ENCODE measurements around the gene DNHD1.

Gene DNHD1

DNA sequence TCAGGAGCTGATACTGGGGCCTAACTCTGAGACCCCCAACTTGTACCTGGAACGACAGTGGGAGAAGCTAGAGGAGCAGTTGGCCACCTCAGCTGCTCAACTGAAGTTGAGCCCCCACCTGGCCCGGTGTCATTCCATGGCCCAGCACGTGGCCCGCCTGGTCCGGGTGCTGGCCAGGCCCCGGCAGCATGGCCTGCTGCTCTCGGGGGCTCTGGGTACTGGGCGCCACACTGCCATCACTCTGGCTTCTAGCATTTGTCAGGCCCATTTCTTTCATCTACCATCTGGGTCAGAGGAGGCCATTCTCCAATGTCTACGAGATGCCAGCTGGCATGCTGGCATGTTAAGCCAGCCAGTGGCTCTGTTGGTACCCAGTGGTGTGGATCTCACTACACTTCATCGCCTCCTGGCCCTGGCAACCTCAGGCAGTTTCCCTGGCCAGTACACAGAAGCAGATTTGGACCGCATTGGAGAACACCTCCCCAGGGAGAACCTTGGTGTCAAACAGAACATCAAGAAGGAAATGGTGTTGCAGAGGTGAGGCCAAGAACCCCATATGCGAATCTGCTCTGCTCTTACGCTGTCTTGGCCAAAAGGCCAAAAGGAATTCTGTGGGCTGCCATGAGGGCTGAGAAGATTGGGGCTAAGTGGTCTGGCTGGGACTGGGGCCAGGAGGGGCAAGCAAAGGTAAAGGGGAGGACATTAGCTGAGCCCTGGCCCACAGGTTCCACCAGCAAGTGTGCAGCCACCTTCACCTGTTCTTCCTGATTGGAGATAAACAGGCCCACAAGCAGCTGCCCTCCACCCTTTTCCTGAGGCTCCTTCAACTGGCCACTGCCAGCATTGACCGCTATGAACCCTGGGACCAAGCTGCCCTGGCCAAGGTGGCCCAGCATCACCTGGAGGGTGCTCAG is 60.9 kb downstream of the DNHD1 start:
- no peak for DNase-seq (ENCODE audit: extremely low read depth in 1 of 2, low read depth in 1 of 2)

DNA sequence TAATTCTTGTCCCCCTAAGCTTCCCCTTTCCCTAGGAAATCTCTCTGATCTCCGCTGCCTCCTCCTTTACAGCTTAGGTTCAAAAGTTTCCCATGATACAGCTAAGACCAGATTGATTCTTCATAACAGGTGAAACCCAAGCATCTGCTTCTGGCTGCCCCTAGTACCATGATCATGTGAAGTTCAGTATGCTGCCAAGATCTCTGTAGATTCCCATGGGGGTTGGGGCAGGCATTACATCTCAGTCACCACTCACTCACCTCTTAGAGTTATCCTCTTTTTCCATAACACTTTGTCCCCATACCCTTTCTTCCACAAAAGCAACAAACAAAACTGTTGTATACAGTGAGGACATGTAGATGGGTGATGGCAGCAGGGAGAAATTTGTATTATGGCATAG is 62.3 kb downstream of the DNHD1 start:
- DNase-seq (ENCODE audit: extremely low read depth in 1 of 2, low read depth in 1 of 2): no peak

DNA sequence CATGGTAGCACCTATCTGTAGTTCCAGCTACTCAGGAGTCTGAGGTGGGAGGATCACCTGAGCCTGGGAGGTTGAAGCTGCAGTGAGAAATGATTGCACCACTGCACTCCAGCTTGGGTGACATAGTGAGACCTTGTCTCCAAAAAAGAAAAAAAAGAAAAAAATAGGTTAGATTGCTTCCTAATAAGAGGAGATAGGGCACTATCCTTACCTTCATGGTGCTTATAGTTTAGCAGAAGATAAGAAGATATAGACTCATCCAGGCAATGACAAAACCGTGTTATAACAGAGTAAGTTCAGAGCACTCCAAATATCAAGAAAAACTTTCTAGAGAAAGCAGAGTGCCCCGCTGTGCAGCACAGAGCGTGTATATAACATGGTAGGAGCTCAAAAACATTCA is 64.2 kb downstream of the DNHD1 start:
- DNase-seq (ENCODE audit: extremely low read depth in 1 of 2, low read depth in 1 of 2): no peak

DNA sequence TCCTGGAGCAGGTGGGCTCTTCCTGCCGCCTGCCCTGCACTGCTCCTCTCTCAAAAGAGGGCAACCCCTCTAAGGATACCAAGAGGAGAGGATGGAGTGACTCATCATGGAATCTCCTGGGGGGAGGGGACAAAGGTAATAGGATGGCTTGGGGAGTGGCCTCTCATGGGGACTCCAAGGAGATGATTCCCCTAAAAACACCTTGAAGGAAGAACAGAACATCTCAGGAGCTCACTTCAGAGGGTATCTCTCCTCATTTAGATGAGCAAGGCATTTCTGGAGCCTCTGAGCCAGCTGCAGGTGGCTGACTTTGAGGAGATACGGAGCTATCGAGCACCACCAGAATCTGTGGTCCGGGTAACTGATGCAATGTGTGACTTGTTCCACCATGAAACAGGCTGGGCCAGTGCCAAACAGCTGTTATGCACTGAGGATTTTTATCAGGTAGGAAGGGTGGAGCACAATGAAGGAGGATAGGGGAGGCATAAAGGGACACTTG is 66.1 kb downstream of the DNHD1 start:
- DNase-seq (ENCODE audit: extremely low read depth in 1 of 2, low read depth in 1 of 2): no peak

DNA sequence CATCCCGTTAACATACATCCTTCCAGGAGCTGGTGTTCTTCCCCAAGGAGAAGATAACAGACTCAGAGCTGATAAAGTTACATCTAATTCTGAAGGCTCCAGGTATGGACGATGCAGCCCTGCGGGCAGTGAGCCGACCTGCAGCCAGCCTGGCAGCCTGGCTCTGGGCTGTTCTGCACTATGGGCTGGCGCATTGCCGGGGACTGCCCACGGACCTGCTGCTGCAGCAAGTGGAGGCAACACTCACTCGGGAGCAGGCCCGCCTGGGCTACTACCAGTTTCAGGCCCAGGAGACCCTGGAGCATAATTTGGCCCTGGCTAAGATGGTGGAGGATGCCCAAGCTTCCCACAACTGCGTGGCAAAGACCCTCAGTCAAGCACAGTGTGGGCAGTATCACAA is 66.6 kb downstream of the DNHD1 start:
- DNase-seq (ENCODE audit: extremely low read depth in 1 of 2, low read depth in 1 of 2): no peak

DNA sequence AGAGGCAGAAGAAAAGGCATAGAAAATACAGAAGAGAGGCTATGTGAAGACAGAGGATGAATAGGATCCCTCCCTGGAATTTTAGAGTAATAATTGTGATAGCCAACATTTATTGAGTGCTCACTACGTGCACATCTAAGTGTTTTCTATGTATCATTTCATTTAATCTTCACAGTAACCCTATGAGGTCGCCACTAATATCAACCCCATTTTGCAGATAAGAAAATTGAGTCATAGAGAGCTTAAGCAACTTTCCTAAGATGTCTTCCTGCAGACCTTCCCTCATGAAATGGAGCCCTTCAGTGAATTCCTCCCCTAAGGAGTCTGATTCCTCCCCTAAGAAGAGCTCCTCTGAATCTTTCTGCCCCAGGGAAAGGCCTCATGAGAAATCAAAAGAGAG is 68.2 kb downstream of the DNHD1 start:
- no peak for DNase-seq (ENCODE audit: extremely low read depth in 1 of 2, low read depth in 1 of 2)

DNA sequence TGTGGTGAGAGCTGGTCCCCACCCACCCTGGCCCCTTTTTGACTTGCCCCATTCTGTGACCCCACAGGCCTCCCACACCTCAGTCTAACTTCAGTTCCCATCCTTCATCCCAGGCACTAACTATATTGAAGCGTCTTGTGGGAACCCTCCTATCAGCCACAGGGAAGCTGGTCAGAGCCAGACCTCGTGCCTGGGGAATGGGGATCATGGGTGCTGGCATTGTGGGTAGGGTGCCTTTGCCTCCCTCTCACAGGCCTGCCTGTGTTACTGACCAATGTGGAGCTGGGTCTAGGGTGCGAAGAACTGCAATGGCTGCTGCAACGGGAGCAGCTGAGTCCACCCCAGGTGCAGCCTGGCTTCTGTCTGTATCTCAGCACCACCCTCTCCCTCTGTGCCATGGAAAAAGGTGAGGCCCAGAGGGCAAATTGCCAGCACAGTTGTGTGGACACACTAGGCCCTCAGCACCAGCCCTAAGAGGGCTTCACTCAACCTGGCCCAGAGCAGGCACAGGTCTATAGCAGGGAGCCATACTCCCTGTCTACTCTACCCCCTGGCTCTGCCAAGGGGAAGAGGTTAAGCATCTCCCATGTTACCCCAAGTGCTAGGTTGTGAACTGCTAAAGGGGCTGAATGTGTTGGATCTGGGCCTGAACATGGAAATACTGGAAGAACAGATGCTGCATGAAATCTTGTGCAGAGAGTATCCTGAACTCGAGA is 69.1 kb downstream of the DNHD1 start:
- no peak for DNase-seq (ENCODE audit: extremely low read depth in 1 of 2, low read depth in 1 of 2)

DNA sequence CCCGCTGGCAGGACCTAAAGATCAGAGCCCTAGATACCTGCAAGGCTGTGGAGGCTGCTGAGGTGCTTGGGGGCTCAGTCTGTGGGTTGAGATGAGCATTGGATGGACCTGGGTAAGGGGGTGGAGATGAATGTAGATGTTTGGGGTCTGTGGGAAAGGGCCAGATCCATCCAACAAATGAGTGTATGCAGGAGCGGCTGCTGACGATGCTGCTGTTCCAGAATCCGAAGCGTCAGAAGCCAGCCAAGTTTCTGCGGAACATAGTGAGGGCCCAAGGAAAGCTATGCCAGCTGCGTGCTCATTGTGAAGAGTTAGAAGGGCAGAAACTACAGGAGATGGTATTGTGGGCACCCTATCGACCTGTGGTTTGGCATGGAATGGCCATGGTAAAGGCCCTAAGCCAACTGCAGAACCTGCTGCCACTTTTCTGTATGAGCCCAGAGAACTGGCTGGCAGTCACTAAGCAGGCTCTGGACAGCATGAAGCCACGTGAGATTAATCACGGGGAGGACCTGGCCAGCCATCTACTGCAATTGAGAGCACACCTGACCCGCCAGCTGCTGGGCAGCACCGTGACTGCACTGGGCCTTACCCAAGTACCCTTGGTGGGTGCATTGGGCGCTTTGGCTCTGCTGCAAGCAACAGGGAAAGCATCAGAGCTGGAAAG is 69.8 kb downstream of the DNHD1 start:
- DNase-seq (ENCODE audit: extremely low read depth in 1 of 2, low read depth in 1 of 2): no peak

DNA sequence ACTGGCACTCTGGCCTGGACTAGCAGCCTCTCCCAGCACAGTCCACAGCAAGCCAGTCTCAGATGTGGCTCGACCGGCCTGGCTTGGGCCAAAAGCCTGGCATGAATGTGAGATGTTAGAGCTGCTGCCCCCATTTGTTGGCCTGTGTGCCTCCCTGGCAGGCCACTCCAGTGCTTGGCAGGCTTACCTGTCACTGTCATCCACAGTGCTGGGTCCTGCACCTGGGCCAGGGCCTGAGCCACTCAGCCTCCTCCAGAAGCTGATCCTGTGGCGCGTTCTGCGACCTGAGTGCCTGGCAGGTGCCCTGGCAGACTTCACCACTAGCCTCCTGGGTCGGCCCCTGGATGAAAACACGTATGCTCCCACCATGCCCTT is 70.3 kb downstream of the DNHD1 start:
- DNase-seq (ENCODE audit: extremely low read depth in 1 of 2, low read depth in 1 of 2): no peak

DNA sequence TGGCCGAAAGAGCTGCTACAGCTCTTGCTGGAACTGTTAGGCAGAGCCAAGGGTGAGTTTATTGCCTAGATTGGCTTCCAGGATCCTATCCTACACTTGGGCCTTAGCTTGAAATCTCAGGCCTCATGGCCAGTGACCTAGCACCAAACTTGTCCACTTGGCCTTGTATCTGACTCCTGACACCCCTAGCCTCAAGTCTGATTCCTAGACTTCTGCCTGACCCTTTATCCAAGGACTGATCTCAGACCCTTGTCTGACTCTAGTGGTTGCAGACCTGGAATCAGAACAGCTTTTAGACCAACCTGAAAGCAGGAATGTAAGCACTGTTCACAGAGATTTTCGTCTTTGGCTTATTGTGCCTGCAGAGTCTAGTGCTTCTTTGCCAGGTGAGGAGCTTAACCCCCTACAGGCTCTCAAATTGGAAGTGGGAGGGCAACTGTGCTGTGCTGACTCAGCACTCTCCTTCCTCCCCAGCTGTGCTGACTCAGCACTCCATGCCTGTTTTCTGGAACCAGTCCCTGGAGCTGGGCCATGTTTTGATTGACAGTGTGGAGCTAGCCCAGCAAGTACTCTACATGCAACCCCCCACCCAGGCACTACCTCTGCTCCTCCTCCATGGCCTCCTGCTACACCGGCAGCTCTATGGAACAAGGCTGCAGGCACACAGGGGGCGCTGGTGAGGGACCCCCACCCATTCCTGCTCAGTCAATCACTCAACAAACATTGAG is 71.3 kb downstream of the DNHD1 start:
- DNase-seq (ENCODE audit: extremely low read depth in 1 of 2, low read depth in 1 of 2): no peak

DNA sequence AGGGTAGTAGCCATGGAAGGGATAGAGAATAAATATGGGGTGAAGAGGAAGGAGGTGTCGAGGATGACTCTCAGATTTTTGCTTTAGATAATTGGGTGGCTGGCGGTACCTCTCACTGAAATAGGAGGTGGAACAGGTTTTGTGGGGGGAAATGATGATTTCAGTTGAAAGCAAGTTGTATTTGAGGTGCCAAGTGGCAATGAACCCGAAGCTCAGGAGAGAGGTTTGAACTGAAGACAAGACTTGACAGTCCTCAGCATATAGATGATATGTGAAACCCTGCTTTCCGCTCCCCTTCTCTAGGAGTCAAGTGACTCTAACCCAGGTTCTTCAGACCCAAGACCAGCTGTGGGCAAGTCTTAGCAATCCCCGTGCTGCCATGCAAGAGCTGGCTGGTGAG is 72.6 kb downstream of the DNHD1 start:
- no peak for DNase-seq (ENCODE audit: extremely low read depth in 1 of 2, low read depth in 1 of 2)

DNA sequence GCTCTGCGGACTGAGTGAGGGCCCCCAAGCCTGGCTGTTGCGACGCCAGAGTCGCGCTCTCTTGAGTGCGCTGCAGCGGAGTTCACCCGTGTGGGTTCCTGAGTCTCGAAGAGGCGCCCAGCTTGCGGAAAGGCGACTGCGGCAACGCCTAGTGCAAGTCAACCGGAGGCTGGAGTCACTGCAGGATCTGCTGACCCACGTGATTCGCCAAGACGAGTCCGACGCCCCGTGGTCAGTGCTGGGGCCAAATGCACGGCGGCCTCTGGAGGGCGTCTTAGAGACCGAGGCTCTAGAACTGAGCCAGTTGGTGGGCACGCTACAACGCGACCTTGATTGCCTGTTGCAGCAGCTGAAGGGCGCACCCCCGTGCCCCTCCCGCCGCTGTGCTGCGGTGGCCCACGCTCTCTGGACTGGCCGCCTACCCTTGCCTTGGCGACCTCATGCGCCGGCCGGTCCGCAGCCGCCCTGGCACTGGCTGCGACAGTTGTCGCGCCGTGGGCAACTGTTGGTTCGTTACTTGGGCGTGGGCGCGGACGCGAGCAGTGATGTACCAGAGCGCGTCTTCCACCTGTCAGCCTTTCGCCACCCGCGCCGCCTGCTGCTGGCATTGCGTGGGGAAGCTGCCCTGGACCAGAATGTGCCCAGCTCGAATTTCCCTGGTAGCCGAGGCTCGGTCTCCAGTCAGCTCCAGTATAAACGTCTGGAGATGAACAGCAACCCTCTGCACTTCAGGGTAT is 73.8 kb downstream of the DNHD1 start:
- no peak for DNase-seq (ENCODE audit: extremely low read depth in 1 of 2, low read depth in 1 of 2)

DNA sequence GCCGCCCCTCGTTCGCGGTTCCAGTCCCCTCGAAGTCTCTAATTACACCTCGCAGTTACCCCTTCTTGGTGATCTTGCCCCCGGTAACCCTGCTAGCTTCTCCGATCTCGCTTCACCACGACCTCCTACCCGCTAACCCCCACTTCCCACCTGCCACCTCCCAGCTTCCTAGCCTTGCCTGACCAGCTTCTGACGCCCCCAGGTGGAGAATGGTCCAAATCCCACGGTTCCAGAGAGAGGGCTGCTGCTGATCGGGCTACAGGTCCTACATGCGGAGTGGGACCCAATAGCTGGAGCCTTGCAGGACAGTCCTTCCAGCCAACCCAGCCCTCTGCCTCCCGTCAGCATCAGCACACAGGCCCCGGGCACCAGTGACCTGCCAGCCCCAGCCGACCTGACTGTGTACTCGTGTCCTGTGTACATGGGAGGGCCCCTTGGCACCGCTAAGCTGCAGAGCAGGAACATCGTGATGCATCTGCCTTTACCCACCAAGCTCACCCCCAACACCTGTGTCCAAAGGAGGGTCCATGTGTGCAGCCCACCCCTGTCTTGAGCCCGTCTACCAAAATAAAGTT is 74.4 kb downstream of the DNHD1 start:
- no peak for DNase-seq (ENCODE audit: extremely low read depth in 1 of 2, low read depth in 1 of 2)

DNA sequence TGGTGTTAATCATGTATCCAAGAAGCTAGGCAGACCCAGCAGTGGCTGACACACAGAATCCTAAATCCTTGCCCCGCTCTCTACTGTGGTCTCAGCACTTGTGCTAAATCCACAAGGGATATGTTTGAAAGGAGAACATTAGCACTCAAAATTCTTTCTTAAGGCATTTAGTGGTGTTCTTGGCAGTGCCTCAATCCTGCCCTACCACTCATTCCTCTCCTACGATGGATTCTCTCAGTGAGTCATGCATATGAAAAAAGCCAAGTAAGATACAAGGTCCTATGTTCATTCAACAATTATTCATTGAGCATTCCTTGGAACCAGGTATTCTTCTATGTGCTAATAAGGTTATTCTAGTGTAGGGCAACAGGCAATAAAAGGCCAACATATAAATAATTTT is 75.1 kb downstream of the DNHD1 start:
- DNase-seq (ENCODE audit: extremely low read depth in 1 of 2, low read depth in 1 of 2): no peak

DNA sequence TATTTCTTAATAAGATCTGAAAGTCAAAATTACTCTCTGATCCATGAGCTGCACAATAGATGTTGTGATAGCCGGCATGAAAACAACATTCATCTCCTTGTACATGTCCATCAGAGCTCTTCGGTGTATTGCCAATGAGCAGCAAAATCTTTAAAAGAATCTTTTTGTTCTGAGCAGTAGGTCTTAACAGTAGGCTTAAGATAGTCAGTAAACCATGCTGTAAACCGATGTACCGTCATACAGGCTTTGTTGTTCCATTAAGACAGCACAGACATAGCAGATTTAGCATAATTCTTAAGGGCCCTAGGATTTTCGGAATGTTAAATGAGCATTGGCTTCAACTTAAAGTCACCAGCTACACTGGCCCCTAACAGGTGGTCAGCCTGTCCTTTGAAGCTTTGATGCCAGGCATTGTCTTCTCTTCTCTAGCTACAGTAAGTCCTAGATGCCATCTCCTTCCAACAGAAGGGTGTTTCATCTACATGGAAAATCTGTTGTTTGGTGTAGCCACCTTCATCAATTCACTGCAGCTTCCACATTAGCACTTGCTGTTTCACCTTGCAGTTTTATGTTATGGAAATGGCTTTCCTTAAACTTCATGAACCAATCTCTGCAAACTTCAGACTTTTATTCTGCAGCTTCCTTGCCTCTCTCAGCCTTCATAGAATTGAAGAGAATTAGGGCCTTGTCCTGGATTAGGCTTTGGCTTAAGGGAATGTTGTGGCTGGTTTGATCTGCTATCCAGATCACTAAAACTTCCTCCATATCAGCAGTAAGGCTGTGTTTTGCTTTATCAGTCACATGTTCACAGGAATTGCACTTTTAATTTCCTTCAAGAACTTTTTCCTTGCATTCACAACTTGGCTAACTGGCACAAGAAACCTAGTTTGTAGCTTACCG is 78.0 kb downstream of the DNHD1 start:
- DNase-seq (ENCODE audit: extremely low read depth in 1 of 2, low read depth in 1 of 2): no peak

DNA sequence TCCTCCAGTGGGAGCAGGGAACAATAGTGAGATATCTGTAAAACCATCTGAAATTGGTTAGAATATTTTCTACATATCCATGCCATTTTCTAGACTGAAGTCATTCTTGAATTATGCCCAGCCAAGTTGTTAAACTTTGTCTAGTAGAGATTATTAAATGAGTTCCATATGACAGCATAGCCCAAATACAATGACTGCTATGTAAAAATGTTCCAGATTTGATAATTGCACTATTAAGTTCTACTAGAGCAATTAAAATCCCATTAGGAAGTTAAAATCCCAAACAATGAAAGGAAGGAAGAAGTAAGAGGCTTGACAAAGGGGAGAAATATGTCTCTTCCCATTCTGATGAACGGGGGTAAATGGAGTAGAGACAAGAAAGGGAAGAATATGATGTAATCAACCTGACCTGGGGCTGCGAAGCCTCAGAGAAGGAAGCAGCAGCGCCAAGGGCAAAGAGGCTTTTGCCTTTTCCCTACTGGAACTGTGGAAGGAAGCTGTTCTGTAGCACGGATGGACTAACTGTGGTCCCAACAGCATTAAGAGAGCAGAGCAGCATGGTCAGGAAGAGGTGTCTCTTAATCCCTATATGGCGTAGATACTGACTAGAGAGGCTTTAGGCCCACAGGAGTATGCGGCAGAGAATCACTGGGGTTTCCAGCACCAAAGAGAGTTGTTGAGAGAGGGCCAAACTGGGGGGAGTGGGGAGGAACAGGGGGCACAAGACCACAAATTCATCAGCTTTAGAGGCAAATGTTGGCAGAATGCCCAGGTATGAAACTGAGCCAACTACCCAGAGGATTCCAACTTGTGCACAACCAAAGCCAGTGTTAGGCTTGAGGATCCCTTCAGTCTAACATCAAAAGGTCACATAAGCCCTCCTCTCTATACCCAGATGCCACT is 79.6 kb downstream of the DNHD1 start:
- no peak for DNase-seq (ENCODE audit: extremely low read depth in 1 of 2, low read depth in 1 of 2)

DNA sequence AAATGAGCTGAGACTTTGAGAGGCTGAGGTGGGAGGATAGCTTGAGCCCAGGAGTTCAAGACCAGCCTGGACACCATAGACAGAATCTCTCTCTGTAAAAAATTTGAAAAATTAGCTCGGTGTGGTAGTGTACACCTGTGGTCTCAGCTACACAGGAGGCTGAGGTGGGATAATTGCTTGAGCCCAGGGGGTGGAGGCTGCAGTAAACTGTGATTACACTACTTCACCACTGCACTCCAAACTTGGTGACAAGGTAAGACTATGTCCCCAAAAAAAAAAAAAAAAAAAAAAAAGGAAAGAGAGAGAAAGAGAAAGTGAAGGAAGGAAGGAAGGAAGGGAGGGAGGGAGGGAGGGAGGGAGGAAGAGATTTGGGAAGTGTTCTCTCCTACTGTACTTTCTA is 81.1 kb downstream of the DNHD1 start:
- DNase-seq (ENCODE audit: extremely low read depth in 1 of 2, low read depth in 1 of 2): no peak

DNA sequence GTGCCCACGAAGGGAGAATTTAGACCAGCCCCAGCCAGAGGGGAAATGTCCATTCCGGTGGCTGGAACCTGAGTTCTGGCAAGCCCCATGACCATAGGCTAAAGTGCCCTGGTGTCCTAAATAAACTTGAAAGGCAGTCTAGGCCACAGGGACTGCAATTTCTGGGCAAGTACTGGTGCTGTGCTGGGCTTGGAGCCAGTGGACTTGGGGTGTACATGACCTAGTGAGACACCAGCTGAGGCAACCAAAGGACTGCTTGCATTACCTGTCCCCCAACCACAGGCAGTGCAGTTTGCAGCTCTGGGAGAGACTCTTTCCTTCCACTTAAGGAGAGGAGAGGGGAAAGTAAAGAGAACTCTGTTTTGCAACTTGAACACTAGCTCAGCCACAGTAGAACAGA is 82.6 kb downstream of the DNHD1 start:
- DNase-seq (ENCODE audit: extremely low read depth in 1 of 2, low read depth in 1 of 2): no peak
